NCI-H2171 treated with DMSO at 0.1 percent for 48 hours (cell line): ENCODE data around the gene TMEM98.
"Not testable (repeated sequence)": the region's sequence is repeated elsewhere in the genome, so short reads cannot be mapped to it uniquely, and the experiment has no call there.

Experiments used
- DNase-seq: peaks from one replicate; lab custom pipeline; 2025; lab: John Stamatoyannopoulos, UW

The TMEM98 gene, protein sequence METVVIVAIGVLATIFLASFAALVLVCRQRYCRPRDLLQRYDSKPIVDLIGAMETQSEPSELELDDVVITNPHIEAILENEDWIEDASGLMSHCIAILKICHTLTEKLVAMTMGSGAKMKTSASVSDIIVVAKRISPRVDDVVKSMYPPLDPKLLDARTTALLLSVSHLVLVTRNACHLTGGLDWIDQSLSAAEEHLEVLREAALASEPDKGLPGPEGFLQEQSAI

DNA sequence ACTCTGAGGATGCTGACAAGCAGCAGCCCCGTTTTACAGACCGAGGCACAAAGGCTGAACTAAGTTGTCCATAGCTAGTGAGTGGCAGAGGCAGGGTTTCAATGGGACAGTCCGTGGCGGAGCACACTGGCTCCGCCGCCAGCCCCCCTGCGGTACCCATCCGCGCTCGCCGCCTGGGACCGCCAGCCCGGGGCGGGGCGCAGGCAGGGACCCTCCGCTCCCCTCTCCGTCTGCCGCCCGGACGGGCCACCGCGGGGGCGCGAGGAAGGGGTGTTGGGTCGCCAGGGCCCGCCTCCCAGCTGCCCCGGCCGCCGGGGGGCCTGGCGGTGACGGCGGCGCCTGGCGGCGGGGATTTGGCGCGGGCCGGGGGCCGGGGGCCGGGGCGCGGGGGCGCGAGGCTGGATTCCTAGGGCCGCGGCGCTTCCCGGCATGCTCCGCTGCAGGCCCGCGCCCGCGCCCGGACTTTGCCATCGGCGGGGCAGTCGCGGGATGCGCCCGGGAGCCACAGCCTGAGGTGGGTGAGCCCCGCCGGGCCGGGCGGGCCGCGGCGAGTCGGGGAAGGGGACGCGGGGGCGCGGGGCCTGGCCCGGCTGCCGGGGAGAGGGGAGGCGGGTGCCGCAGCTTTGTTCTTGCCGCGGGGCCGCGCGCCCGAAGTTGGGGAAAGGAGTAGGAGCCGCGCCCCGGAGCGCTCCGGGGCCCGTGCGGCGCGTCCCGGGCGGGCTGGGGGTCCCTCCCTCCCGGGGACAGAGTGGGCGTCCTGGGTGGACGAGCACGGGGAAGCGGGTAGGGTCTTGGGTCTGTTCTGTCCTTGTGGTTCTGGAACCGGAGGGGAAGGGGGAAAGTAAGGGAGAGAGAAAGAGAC, at the start of gene TMEM98:
Gene TMEM98 (plus strand): TSS at position 430 of the 862 bp plus-strand sequence. CDS start 3,376 bp downstream, outside the sequence.
- DNase-seq, result peak; percentile 22

GRCh38 chr17:32878211-32878610, 49.7 kb upstream of the TMEM98 start:
- no peak for DNase-seq

- no peak for DNase-seq
These were observed 48.8 kb upstream of the TMEM98 start for GRCh38 chr17:32879134-32879533.

GRCh38 chr17:32880671-32881453, 47.1 kb upstream of the TMEM98 start:
- peak; percentile 50 for DNase-seq

- no peak for DNase-seq
These were observed 45.9 kb upstream of the TMEM98 start for GRCh38 chr17:32882029-32882428.

- no peak for DNase-seq
These were observed 45.2 kb upstream of the TMEM98 start for GRCh38 chr17:32882734-32883133.

- not testable (repeated sequence) for DNase-seq
These were observed 41.0 kb upstream of the TMEM98 start for GRCh38 chr17:32886951-32887350.

DNA sequence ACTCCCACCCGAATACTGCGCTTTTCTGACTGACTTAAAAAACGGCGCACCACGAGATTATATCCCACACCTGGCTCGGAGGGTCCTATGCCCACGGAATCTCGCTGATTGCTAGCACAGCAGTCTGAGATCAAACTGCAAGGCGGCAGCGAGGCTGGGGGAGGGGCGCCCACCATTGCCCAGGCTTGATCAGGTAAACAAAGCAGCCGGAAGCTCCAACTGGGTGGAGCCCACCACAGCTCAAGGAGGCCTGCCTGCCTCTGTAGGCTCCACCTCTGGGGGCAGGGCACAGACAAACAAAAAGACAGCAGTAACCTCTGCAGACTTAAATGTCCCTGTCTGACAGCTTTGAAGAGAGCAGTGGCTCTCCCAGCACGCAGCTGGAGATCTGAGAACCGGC, 40.5 kb upstream of the TMEM98 start:
- DNase-seq, result not testable (repeated sequence)

DNA sequence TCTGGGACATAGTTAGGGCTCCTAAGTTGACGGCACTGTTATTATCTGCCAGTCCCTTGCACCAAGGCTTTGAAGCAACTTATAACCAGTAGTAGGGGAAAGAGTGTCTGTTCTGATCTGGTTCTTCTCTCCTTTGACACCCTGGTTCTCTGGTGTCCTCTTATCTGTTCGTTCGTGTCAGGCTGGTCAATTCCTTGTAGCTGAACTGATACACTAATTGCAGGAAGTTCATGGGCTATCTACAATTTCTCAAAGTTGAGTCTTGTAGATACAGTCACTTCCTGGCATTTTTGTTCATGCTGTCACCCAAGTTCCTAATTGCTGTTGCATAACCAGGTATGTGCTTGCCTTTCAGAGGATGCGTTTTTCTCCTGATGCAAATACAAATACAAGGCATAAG, 33.7 kb upstream of the TMEM98 start:
- no peak for DNase-seq

DNA sequence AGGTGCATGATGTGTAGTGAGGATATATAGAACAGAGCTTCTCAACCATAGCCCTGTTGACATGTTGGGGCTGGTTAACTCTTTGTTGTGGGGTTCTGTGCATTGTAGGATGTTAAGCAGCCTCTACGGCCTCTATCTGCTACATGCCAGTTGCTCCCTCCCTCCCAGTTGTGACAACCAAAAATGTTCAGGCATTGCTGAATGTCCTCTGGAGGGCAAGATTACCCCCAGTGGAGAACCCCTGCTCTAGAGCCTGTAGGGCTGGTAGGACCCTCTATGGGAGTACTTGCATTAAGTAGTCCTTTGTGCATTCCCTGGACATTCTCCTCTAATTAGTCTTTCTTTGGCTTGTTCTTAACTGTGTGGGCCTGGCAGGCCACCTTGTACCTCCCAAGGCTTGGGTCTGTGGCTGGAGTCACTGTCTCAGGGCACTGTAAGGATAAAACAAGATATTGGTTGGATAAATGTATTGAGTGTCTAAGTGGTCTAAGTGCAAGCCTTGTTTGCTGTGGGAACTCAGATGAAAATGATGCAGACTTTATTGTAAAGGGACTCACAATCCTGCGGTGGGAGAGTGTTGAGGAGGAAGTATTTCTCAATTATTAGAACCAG, 31.2 kb upstream of the TMEM98 start:
- no peak for DNase-seq

DNA sequence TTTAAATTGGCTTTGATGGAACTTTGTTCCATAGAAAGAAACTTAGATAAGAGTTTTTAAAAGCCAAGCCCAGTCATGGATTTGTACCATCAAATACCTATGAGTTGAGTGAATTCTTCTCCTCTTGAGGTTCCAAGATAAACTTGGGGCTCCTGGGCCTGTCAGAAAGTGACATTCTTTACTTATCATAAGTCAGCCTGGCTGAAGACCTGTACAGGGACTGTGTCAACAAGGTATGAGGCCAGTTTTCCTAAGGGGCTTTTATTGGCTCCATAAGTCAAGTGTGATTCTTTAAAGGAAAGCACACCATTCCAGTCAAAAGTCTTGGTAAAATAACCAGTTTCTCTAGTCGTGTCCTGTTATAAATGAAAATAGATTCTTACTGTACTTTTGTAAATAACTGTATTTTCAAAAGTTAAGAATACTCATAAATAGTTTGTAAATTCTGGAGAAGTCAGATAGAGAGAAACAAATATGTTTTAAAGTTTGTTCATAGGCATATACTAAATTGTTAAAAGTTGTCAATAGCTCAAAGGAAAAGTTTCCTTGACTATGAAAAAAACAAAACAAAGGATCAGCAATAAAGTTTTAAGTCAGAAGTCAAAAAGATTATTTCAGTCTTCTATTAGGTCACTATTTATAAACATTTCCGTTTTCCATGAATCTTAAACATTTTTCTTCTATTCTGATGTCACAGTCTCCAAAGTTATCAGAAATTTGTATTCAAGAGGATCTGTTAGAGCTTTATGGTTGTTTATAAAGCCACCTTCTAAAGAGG, 28.5 kb upstream of the TMEM98 start:
- no peak for DNase-seq

DNA sequence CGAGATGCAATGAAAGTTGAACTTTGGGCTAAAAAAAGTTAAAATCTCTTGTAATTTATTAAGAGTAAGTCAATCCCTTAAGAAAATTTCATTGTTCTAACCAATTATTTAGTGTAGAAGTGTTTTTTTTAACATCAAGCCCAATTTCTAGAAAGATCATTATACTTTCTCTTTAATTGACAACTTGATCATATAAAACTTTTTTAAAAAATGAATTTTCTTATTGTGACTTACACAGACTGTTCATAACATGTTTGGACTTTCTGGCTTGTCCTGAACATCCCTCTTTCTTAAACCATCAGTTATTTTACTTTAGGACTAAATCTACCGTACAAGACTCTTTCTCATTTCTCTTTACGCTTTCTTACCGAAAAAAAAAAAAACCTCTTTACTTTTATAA, 26.2 kb upstream of the TMEM98 start:
- no peak for DNase-seq

GRCh38 chr17:32903774-32904673, 23.9 kb upstream of the TMEM98 start:
- no peak for DNase-seq

DNA sequence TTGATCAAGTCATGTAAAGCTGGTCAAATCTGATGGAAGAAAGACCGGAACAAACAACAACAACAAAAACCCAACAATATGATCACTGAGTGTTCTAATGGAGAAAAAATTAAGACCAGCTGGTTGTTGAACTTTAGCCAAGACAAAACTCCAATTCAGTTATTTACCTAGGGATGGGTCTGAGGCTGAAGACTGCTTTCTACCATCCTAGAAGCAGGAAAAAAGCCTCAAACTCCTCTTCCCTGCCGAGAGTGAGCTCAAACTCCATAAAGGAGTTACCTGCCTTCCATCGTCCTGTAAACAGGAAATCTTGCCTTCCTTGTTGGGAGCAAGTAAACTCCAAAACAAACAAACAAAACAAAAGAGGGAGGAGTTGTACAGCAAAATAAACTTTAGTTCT, 23.1 kb upstream of the TMEM98 start:
- no peak for DNase-seq

DNA sequence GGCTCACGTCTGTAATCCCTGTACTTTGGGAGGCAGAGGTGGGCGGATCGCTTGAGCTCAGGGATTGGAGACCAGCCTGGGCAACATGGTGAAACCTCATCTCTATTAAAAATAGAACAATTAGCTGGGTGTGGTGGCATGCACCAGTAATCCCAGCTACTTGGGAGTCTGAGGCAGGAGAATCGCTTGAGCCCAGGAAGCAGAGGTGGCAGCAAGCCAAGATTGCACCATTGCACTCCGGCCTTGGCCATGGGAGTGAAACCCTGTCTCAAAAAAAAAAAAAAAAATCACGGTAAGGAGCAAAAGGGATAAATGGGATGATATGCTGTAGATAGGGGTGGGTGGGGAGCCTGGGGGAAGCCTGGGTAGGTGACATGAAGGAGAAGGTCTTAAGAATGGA, 20.4 kb upstream of the TMEM98 start:
- no peak for DNase-seq

- peak; percentile 73 for DNase-seq
These were observed 18.1 kb upstream of the TMEM98 start for GRCh38 chr17:32909787-32910369.

DNA sequence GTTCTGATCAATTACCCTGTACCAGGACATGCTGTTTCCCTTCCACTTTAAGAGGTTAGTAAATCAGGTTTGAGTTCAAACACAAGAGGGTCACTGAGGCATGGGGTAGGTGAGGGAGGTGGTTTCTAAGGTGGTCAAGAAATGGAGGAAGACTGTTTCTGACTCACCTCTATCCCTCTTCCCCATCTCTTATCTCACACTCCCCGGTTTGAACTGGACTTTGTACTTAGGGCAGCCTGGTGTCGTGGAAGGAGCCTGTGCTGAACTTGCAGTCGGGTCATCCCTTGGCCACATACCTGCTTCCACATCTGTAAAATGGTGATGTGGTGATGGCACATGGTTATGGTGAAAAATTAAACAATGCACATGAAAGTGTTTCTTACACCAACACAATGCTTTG, 17.2 kb upstream of the TMEM98 start:
- no peak for DNase-seq

DNA sequence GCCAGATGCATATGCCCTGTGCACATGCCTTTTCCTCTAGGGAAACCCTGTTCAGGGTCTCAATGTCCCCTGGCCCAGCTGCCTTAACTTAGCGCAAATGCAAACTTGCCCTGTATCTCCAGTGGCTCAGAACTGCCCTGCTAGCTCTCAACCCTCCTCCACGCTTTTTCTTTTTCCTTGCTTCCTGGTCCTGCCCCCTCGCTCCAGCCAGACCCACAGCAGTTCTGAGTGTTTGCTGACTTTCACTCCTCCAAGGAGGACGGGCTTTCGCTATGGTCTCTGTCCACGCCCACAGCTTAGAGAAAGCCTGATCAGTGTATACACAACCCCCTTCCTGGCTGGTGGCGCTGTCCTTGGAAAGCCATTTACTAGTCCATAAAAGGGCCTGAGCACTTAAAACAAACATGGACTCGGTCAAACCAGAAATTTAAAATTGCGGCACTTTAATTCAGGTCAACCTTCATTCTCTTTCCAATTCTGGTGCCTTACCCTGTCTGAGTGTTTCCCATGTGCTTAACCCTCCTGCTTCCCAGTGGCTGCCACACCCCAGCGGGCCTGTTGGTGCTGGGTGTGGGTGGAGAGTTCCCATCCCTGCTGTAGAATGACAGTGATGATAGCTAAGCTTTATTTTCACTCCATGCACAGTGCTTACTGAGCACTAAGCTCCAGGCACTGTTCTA, 15.6 kb upstream of the TMEM98 start:
- no peak for DNase-seq

- no peak for DNase-seq
These were observed 14.4 kb upstream of the TMEM98 start for GRCh38 chr17:32913593-32913992.
